ENCODE measurements around the gene GRID2.

Gene GRID2

GRCh38 chr4:92714640-92715039, 410.9 kb downstream of the GRID2 start:
- H3K36me3 Mint-ChIP-seq (ENCODE audit: insufficient read depth), result no peaks in the 10 kb centered on the region
- no peak for ATAC-seq (replicated peaks; ENCODE audit: extremely low read depth, poor library complexity, severe bottlenecking)
- peaks cover 21% of the 10 kb centered on the region for H3K9me3 Mint-ChIP-seq
- H3K27ac Mint-ChIP-seq (ENCODE audit: low read depth), result no peak overlapping the region
- DNase-seq (ENCODE audit: low spot score in 2 of 2), result no peak
- H3K27me3 Mint-ChIP-seq, result no peaks in the 10 kb centered on the region
- H3K4me1 Mint-ChIP-seq, result no peaks in the 10 kb centered on the region
- no peak overlapping the region for H3K4me3 Mint-ChIP-seq

- H3K27ac Mint-ChIP-seq (ENCODE audit: low read depth), result no peak overlapping the region
- peaks cover 11% of the 10 kb centered on the region for H3K9me3 Mint-ChIP-seq
- DNase-seq (ENCODE audit: low spot score in 2 of 2) (no peak), ATAC-seq (replicated peaks; ENCODE audit: extremely low read depth, poor library complexity, severe bottlenecking) (no peak)
- H3K36me3 Mint-ChIP-seq (ENCODE audit: insufficient read depth), result no peaks in the 10 kb centered on the region
- H3K27me3 Mint-ChIP-seq, result no peaks in the 10 kb centered on the region
- no peaks in the 10 kb centered on the region for H3K4me1 Mint-ChIP-seq
- H3K4me3 Mint-ChIP-seq, result no peak overlapping the region
These were observed 429.5 kb downstream of the GRID2 start for GRCh38 chr4:92733231-92733630.

- Mint-ChIP-seq H3K9me3 (peaks cover 11% of the 10 kb centered on the region), H3K4me1 (no peaks in the 10 kb centered on the region), H3K36me3 (ENCODE audit: insufficient read depth) (no peaks in the 10 kb centered on the region), H3K4me3 (no peak overlapping the region), H3K27me3 (no peaks in the 10 kb centered on the region), H3K27ac (ENCODE audit: low read depth) (no peak overlapping the region)
- DNase-seq (ENCODE audit: low spot score in 2 of 2), result no peak
- ATAC-seq (replicated peaks; ENCODE audit: extremely low read depth, poor library complexity, severe bottlenecking), result no peak
These were observed 431.4 kb downstream of the GRID2 start for GRCh38 chr4:92735025-92735665.

- H3K36me3 Mint-ChIP-seq (ENCODE audit: insufficient read depth), result no peaks in the 10 kb centered on the region
- H3K4me1 Mint-ChIP-seq, result no peaks in the 10 kb centered on the region
- no peak overlapping the region for H3K27ac Mint-ChIP-seq (ENCODE audit: low read depth)
- no peak for DNase-seq (ENCODE audit: low spot score in 2 of 2)
- H3K27me3 Mint-ChIP-seq, result no peaks in the 10 kb centered on the region
- peaks cover 5% of the 10 kb centered on the region for H3K9me3 Mint-ChIP-seq
- no peak for ATAC-seq (replicated peaks; ENCODE audit: extremely low read depth, poor library complexity, severe bottlenecking)
- H3K4me3 Mint-ChIP-seq, result no peak overlapping the region
These were observed 456.7 kb downstream of the GRID2 start for GRCh38 chr4:92760433-92760832.

- ATAC-seq (replicated peaks; ENCODE audit: extremely low read depth, poor library complexity, severe bottlenecking) (no peak), DNase-seq (ENCODE audit: low spot score in 2 of 2) (no peak)
- Mint-ChIP-seq H3K27me3 (no peaks in the 10 kb centered on the region), H3K4me3 (no peak overlapping the region), H3K9me3 (peaks cover 20% of the 10 kb centered on the region), H3K27ac (ENCODE audit: low read depth) (no peak overlapping the region), H3K4me1 (no peaks in the 10 kb centered on the region), H3K36me3 (ENCODE audit: insufficient read depth) (no peaks in the 10 kb centered on the region)
These were observed 472.3 kb downstream of the GRID2 start for GRCh38 chr4:92776080-92776479.

- Mint-ChIP-seq H3K36me3 (ENCODE audit: insufficient read depth) (no peaks in the 10 kb centered on the region), H3K4me1 (no peaks in the 10 kb centered on the region), H3K4me3 (no peak overlapping the region), H3K27ac (ENCODE audit: low read depth) (no peak overlapping the region), H3K9me3 (peaks cover 18% of the 10 kb centered on the region), H3K27me3 (no peaks in the 10 kb centered on the region)
- DNase-seq (ENCODE audit: low spot score in 2 of 2) (no peak), ATAC-seq (replicated peaks; ENCODE audit: extremely low read depth, poor library complexity, severe bottlenecking) (no peak)
These were observed 486.0 kb downstream of the GRID2 start for GRCh38 chr4:92789741-92790140.

GRCh38 chr4:92791871-92792440, 488.2 kb downstream of the GRID2 start:
- Mint-ChIP-seq H3K4me3 (no peak overlapping the region), H3K4me1 (no peaks in the 10 kb centered on the region), H3K27ac (ENCODE audit: low read depth) (no peak overlapping the region), H3K36me3 (ENCODE audit: insufficient read depth) (no peaks in the 10 kb centered on the region), H3K27me3 (no peaks in the 10 kb centered on the region), H3K9me3 (peaks cover 18% of the 10 kb centered on the region)
- ATAC-seq (replicated peaks; ENCODE audit: extremely low read depth, poor library complexity, severe bottlenecking) (no peak), DNase-seq (ENCODE audit: low spot score in 2 of 2) (no peak)

- H3K4me1 Mint-ChIP-seq, result no peaks in the 10 kb centered on the region
These were observed 505.6 kb downstream of the GRID2 start for GRCh38 chr4:92809381-92809780.

GRCh38 chr4:92812652-92813051, 508.9 kb downstream of the GRID2 start:
- H3K9me3 Mint-ChIP-seq, result peaks cover 11% of the 10 kb centered on the region
- no peaks in the 10 kb centered on the region for H3K4me1 Mint-ChIP-seq
- no peak overlapping the region for H3K4me3 Mint-ChIP-seq
- H3K27ac Mint-ChIP-seq (ENCODE audit: low read depth), result no peak overlapping the region
- H3K27me3 Mint-ChIP-seq, result no peaks in the 10 kb centered on the region
- H3K36me3 Mint-ChIP-seq (ENCODE audit: insufficient read depth), result no peaks in the 10 kb centered on the region
- DNase-seq (ENCODE audit: low spot score in 2 of 2) (no peak), ATAC-seq (replicated peaks; ENCODE audit: extremely low read depth, poor library complexity, severe bottlenecking) (no peak)

More at GRCh38 chr4:92809381-92809780, 505.6 kb downstream of the GRID2 start:
- Mint-ChIP-seq H3K9me3 (peaks cover 14% of the 10 kb centered on the region), H3K4me3 (no peak overlapping the region), H3K27me3 (no peaks in the 10 kb centered on the region), H3K27ac (ENCODE audit: low read depth) (no peak overlapping the region), H3K36me3 (ENCODE audit: insufficient read depth) (no peaks in the 10 kb centered on the region)
- ATAC-seq (replicated peaks; ENCODE audit: extremely low read depth, poor library complexity, severe bottlenecking), result no peak
- DNase-seq (ENCODE audit: low spot score in 2 of 2), result no peak

GRCh38 chr4:92814677-92815076, 510.9 kb downstream of the GRID2 start:
- Mint-ChIP-seq H3K4me3 (no peak overlapping the region), H3K4me1 (no peaks in the 10 kb centered on the region), H3K36me3 (ENCODE audit: insufficient read depth) (no peaks in the 10 kb centered on the region), H3K27me3 (no peaks in the 10 kb centered on the region), H3K27ac (ENCODE audit: low read depth) (no peak overlapping the region), H3K9me3 (peaks cover 11% of the 10 kb centered on the region)
- no peak for ATAC-seq (replicated peaks; ENCODE audit: extremely low read depth, poor library complexity, severe bottlenecking)
- no peak for DNase-seq (ENCODE audit: low spot score in 2 of 2)

- H3K36me3 Mint-ChIP-seq (ENCODE audit: insufficient read depth), result no peaks in the 10 kb centered on the region
- H3K27ac Mint-ChIP-seq (ENCODE audit: low read depth), result no peak overlapping the region
- H3K27me3 Mint-ChIP-seq, result no peaks in the 10 kb centered on the region
- H3K4me3 Mint-ChIP-seq, result no peak overlapping the region
- peaks cover 11% of the 10 kb centered on the region for H3K9me3 Mint-ChIP-seq
- ATAC-seq (replicated peaks; ENCODE audit: extremely low read depth, poor library complexity, severe bottlenecking) (no peak), DNase-seq (ENCODE audit: low spot score in 2 of 2) (no peak)
- no peaks in the 10 kb centered on the region for H3K4me1 Mint-ChIP-seq
These were observed 521.5 kb downstream of the GRID2 start for GRCh38 chr4:92825256-92825655.

- H3K4me3 Mint-ChIP-seq, result no peak overlapping the region
- H3K27ac Mint-ChIP-seq (ENCODE audit: low read depth), result no peak overlapping the region
- no peak for ATAC-seq (replicated peaks; ENCODE audit: extremely low read depth, poor library complexity, severe bottlenecking)
- peaks cover 13% of the 10 kb centered on the region for H3K9me3 Mint-ChIP-seq
- no peak for DNase-seq (ENCODE audit: low spot score in 2 of 2)
- H3K4me1 Mint-ChIP-seq, result no peaks in the 10 kb centered on the region
- no peaks in the 10 kb centered on the region for H3K36me3 Mint-ChIP-seq (ENCODE audit: insufficient read depth)
- H3K27me3 Mint-ChIP-seq, result no peaks in the 10 kb centered on the region
These were observed 522.0 kb downstream of the GRID2 start for GRCh38 chr4:92825791-92826190.

GRCh38 chr4:92830771-92831170, 527.0 kb downstream of the GRID2 start:
- Mint-ChIP-seq H3K27me3 (no peaks in the 10 kb centered on the region), H3K9me3 (peaks cover 33% of the 10 kb centered on the region), H3K4me3 (no peak overlapping the region), H3K4me1 (no peaks in the 10 kb centered on the region), H3K27ac (ENCODE audit: low read depth) (no peak overlapping the region), H3K36me3 (ENCODE audit: insufficient read depth) (no peaks in the 10 kb centered on the region)
- DNase-seq (ENCODE audit: low spot score in 2 of 2), result no peak
- no peak for ATAC-seq (replicated peaks; ENCODE audit: extremely low read depth, poor library complexity, severe bottlenecking)

All from central memory CD8-positive, alpha-beta T cell (primary cell).